ENCODE results near the gene GBA2.

GBA2 gene

GRCh38 chr9:35710818-35711500 lies 38.1 kb downstream of the GBA2 start:
- H3K4me3 Mint-ChIP-seq = no peak overlapping the region
- peaks cover 2% of the 10 kb centered on the region for H3K4me1 Mint-ChIP-seq
- H3K27ac Mint-ChIP-seq = no peak overlapping the region
- no peak for DNase-seq (ENCODE audit: low spot score in 2 of 2)
- H3K36me3 Mint-ChIP-seq = peaks cover 54% of the 10 kb centered on the region
- H3K27me3 Mint-ChIP-seq = no peaks in the 10 kb centered on the region
- no peak for ATAC-seq (ENCODE audit: low read depth)
- no peaks in the 10 kb centered on the region for H3K9me3 Mint-ChIP-seq

- Mint-ChIP-seq H3K36me3 (peaks cover 52% of the 10 kb centered on the region), H3K9me3 (no peaks in the 10 kb centered on the region), H3K27ac (no peak overlapping the region), H3K27me3 (no peaks in the 10 kb centered on the region), H3K4me3 (no peak overlapping the region), H3K4me1 (peaks cover 2% of the 10 kb centered on the region)
- ATAC-seq (ENCODE audit: low read depth) = no peak
- DNase-seq (ENCODE audit: low spot score in 2 of 2) = no peak
Measured at GRCh38 chr9:35708146-35708545, 40.9 kb downstream of the GBA2 start.

GRCh38 chr9:35706951-35707350 lies 42.1 kb downstream of the GBA2 start:
- Mint-ChIP-seq H3K9me3 (no peaks in the 10 kb centered on the region), H3K36me3 (peaks cover 54% of the 10 kb centered on the region), H3K4me3 (no peak overlapping the region), H3K4me1 (peaks cover 2% of the 10 kb centered on the region), H3K27ac (peak overlapping the region; percentile 28), H3K27me3 (no peaks in the 10 kb centered on the region)
- no peak for DNase-seq (ENCODE audit: low spot score in 2 of 2)
- ATAC-seq (ENCODE audit: low read depth) = no peak

GRCh38 chr9:35705836-35706430 lies 43.1 kb downstream of the GBA2 start:
- ATAC-seq (ENCODE audit: low read depth) (no peak), DNase-seq (ENCODE audit: low spot score in 2 of 2) (no peak)
- Mint-ChIP-seq H3K27ac (no peak overlapping the region), H3K27me3 (no peaks in the 10 kb centered on the region), H3K4me3 (no peak overlapping the region), H3K36me3 (peaks cover 48% of the 10 kb centered on the region), H3K9me3 (no peaks in the 10 kb centered on the region), H3K4me1 (peaks cover 2% of the 10 kb centered on the region)

GRCh38 chr9:35705372-35705771 lies 43.7 kb downstream of the GBA2 start:
- Mint-ChIP-seq H3K4me3 (no peak overlapping the region), H3K27ac (no peak overlapping the region), H3K4me1 (peaks cover 2% of the 10 kb centered on the region), H3K36me3 (peaks cover 42% of the 10 kb centered on the region), H3K9me3 (no peaks in the 10 kb centered on the region), H3K27me3 (no peaks in the 10 kb centered on the region)
- DNase-seq (ENCODE audit: low spot score in 2 of 2) (no peak), ATAC-seq (ENCODE audit: low read depth) (no peak)

- Mint-ChIP-seq H3K4me3 (no peak overlapping the region), H3K9me3 (no peaks in the 10 kb centered on the region), H3K27ac (no peak overlapping the region), H3K27me3 (no peaks in the 10 kb centered on the region), H3K4me1 (peaks cover 2% of the 10 kb centered on the region), H3K36me3 (peaks cover 41% of the 10 kb centered on the region)
- ATAC-seq (ENCODE audit: low read depth) = no peak
- no peak for DNase-seq (ENCODE audit: low spot score in 2 of 2)
Measured at GRCh38 chr9:35703906-35704672, 44.9 kb downstream of the GBA2 start.

GRCh38 chr9:35702696-35703095 lies 46.3 kb downstream of the GBA2 start:
- peaks cover 32% of the 10 kb centered on the region for H3K36me3 Mint-ChIP-seq
- no peaks in the 10 kb centered on the region for H3K9me3 Mint-ChIP-seq
- H3K27ac Mint-ChIP-seq = no peak overlapping the region
- H3K4me1 Mint-ChIP-seq = no peaks in the 10 kb centered on the region
- no peak for DNase-seq (ENCODE audit: low spot score in 2 of 2)
- H3K27me3 Mint-ChIP-seq = no peaks in the 10 kb centered on the region
- no peak for ATAC-seq (ENCODE audit: low read depth)
- no peak overlapping the region for H3K4me3 Mint-ChIP-seq

GRCh38 chr9:35700942-35701341 lies 48.1 kb downstream of the GBA2 start:
- Mint-ChIP-seq H3K27me3 (no peaks in the 10 kb centered on the region), H3K27ac (no peak overlapping the region), H3K4me1 (peaks cover 6% of the 10 kb centered on the region), H3K9me3 (no peaks in the 10 kb centered on the region), H3K36me3 (peaks cover 24% of the 10 kb centered on the region), H3K4me3 (no peak overlapping the region)
- ATAC-seq (ENCODE audit: low read depth) = no peak
- no peak for DNase-seq (ENCODE audit: low spot score in 2 of 2)

- no peaks in the 10 kb centered on the region for H3K9me3 Mint-ChIP-seq
- H3K27me3 Mint-ChIP-seq = no peaks in the 10 kb centered on the region
- DNase-seq (ENCODE audit: low spot score in 2 of 2) (no peak), ATAC-seq (ENCODE audit: low read depth) (no peak)
- no peak overlapping the region for H3K4me3 Mint-ChIP-seq
- H3K4me1 Mint-ChIP-seq = peaks cover 6% of the 10 kb centered on the region
- H3K36me3 Mint-ChIP-seq = peaks cover 23% of the 10 kb centered on the region
- H3K27ac Mint-ChIP-seq = no peak overlapping the region
Measured at GRCh38 chr9:35700031-35700430, 49.0 kb downstream of the GBA2 start.

GRCh38 chr9:35698231-35698630 lies 50.8 kb downstream of the GBA2 start:
- no peak for ATAC-seq (ENCODE audit: low read depth)
- no peak overlapping the region for H3K27ac Mint-ChIP-seq

GRCh38 chr9:35697486-35697885 lies 51.5 kb downstream of the GBA2 start:
- H3K27ac Mint-ChIP-seq = peak overlapping the region; percentile 2
- peaks cover 4% of the 10 kb centered on the region for H3K36me3 Mint-ChIP-seq
- DNase-seq (ENCODE audit: low spot score in 2 of 2) = no peak
- H3K9me3 Mint-ChIP-seq = no peaks in the 10 kb centered on the region
- H3K4me1 Mint-ChIP-seq = peaks cover 6% of the 10 kb centered on the region
- H3K4me3 Mint-ChIP-seq = no peak overlapping the region
- no peaks in the 10 kb centered on the region for H3K27me3 Mint-ChIP-seq
- no peak for ATAC-seq (ENCODE audit: low read depth)

More at GRCh38 chr9:35698231-35698630, 50.8 kb downstream of the GBA2 start:
- Mint-ChIP-seq H3K4me1 (peaks cover 6% of the 10 kb centered on the region), H3K4me3 (no peak overlapping the region), H3K36me3 (peaks cover 11% of the 10 kb centered on the region), H3K9me3 (no peaks in the 10 kb centered on the region), H3K27me3 (no peaks in the 10 kb centered on the region)
- DNase-seq (ENCODE audit: low spot score in 2 of 2) = no peak

GRCh38 chr9:35696520-35697215 lies 52.4 kb downstream of the GBA2 start:
- H3K4me1 Mint-ChIP-seq = peaks cover 6% of the 10 kb centered on the region
- H3K27me3 Mint-ChIP-seq = no peaks in the 10 kb centered on the region
- peak overlapping the region; percentile 2 for H3K27ac Mint-ChIP-seq
- DNase-seq (ENCODE audit: low spot score in 2 of 2) (peak; percentile 57 to 58), ATAC-seq (ENCODE audit: low read depth) (peak; percentile 96)
- H3K36me3 Mint-ChIP-seq = peaks cover 4% of the 10 kb centered on the region
- H3K9me3 Mint-ChIP-seq = no peaks in the 10 kb centered on the region
- no peak overlapping the region for H3K4me3 Mint-ChIP-seq

- Mint-ChIP-seq H3K27ac (no peak overlapping the region), H3K9me3 (no peaks in the 10 kb centered on the region)
- ATAC-seq (ENCODE audit: low read depth) = no peak
Measured at GRCh38 chr9:35695943-35696401, 53.1 kb downstream of the GBA2 start.

More at GRCh38 chr9:35695943-35696401, 53.1 kb downstream of the GBA2 start:
- peaks cover 8% of the 10 kb centered on the region for H3K4me1 Mint-ChIP-seq
- peaks cover 4% of the 10 kb centered on the region for H3K36me3 Mint-ChIP-seq
- no peak for DNase-seq (ENCODE audit: low spot score in 2 of 2)
- H3K4me3 Mint-ChIP-seq = no peak overlapping the region
- H3K27me3 Mint-ChIP-seq = no peaks in the 10 kb centered on the region
